GM19351 (cell line): ENCODE results near the gene CORO2A.

ENCODE experiments used
- ATAC-seq: cut with Tn5 transposase; IDR thresholded peaks from one replicate; pipeline ENCODE4 v1.9.1; 2021; ENCODE audit warnings: mild to moderate bottlenecking, moderate library complexity; ENCODE audit not compliant: unreplicated experiment

Gene CORO2A

GRCh38 chr9:98192503-98193335 is at the start of gene CORO2A:
Gene CORO2A, minus strand, starts transcription at chr9:98192637. Its CDS starts 34,977 bp downstream, at chr9:98157660.
- peak; percentile 76 for ATAC-seq

DNA sequence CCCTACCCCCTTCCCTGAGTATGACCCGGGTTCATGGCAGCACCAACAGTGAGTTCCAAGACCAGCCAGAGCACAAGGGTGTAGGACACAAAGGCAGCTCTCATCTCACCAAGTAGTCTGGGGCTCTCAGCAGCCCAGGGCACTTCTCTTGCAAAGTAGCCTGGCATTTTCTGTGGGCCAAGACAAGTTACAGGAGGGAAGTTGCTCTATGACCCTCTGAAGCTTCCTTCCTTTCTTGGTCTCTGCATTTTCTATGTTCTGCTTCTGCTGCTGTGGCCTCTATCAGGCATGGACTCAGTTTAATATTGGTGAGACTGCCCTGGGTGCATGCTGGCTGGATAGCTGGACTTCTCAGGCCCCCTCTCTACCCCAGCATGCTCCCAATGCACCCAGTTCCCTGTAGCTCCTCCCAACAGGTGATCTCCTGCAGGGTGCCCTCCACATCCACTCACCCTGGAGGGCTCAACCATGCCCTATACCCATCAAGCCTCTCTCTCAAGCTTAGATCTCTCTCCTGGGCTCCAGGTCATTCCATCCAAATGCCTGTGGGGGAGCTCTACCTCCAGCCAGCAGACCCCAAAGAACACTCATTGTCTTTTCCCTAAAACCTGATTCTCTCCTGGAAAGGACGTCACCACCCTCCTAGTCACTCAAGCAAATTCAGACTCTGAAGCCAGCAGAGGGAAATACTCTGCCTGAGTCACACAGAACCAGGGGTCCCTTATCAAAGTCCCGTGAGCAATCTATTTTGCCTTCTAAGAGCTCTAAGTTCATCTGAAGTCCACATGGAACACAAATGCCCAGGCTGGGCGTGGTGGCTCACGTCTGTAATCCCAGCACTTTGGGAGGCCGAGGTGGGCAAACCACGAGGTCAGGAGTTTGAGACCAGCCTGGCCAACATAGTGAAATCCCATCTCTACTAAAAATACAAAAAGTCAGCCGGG is 49.2 kb upstream of the CORO2A start:
- ATAC-seq, result no peak

DNA sequence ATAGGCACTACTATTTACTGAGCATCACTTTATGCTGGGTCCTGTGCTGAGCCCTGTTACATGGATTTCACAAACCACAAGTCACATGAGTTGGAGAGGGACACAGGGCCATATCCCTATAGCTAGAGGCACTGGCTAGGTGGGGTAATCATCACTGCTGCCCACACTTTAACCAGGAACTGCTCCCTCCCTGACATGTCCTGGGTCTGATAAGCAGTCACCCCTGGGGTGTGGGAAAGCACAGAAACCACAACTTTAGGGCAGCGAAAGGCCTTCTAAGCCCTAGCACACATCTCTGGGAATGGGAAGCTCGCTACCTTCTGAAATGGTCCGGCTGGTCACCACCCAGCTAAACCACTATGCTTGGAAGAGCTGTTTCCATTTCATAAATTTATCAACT is 48.0 kb upstream of the CORO2A start:
- no peak for ATAC-seq

GRCh38 chr9:98236901-98237487 is 44.6 kb upstream of the CORO2A start:
- no peak for ATAC-seq

GRCh38 chr9:98235126-98235525 is 42.7 kb upstream of the CORO2A start:
- ATAC-seq, result no peak

- no peak for ATAC-seq
Observed at GRCh38 chr9:98234245-98234825, 41.9 kb upstream of the CORO2A start.

DNA sequence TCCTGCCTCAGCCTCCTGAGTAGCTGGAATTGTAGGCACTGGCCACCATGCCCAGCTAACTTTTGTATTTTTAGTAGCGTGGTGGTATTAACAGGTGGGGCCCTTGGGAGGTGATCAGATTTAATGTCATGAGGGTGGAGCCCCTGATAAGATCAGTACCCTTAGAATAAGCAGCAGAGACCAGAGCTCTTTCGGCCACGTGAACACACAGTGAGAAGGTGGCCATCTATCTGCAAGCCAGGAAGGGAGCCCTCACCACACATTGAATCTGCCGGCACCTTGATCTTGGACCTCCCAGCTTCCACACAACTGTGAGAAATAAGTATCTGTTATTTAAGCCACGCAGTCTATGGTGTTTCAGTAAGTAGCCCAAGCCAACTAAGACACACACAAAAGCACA is 40.5 kb upstream of the CORO2A start:
- no peak for ATAC-seq

DNA sequence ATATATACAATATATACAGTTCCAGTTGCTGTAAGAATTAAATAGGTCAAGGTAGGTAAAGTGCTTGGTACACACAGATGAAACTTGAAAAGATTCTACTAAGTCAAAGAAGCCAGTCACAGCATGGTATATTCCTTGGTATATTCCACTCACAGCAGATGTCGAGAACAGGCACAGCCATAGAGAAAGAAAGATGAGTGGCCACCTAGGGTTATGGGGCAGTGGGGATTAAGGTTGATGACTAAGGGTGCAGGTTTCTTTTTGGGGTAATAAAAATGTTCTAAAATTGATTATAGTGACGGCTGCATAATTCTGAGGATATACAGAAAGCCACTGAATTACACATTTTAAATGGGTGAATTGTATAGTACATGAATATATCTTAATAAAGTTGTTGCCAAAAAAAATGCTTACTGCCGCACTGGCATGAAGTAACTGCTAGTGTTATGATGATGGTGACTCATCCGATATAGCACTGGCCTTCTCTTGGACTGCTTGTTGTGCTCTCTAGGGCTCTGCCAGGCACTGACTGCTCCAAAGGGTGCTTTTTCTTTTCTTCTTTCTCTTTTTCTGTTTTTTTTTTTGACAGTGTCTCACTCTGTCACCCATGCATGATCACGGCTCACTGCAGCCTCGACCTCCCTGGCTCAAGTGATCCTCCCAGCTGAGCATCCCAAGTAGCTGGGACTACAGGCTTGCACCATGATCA is 39.5 kb upstream of the CORO2A start:
- ATAC-seq, result no peak

- no peak for ATAC-seq
Observed at GRCh38 chr9:98230789-98231188, 38.4 kb upstream of the CORO2A start.

- no peak for ATAC-seq
Observed at GRCh38 chr9:98230304-98230703, 37.9 kb upstream of the CORO2A start.

DNA sequence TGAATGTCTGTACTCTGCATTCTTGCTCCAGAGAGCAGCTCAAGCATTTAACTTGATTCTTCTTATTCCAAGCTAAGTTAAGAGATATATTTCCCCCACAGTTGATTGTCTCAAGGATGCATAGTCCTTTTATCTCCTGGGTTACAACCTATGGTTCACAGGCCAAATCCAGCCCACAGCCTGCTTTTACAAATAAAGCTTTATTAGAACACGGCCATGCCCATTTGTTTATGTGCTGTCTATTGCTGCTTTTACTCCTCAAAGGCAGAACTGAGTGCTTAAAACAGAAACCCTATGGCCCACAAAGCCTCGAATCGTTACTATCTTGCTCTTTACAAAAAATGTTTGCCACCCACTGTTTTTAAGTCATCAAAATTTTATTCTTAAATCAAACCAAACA is 37.2 kb upstream of the CORO2A start:
- ATAC-seq, result no peak

GRCh38 chr9:98229090-98229395 is 36.6 kb upstream of the CORO2A start:
- ATAC-seq, result no peak

DNA sequence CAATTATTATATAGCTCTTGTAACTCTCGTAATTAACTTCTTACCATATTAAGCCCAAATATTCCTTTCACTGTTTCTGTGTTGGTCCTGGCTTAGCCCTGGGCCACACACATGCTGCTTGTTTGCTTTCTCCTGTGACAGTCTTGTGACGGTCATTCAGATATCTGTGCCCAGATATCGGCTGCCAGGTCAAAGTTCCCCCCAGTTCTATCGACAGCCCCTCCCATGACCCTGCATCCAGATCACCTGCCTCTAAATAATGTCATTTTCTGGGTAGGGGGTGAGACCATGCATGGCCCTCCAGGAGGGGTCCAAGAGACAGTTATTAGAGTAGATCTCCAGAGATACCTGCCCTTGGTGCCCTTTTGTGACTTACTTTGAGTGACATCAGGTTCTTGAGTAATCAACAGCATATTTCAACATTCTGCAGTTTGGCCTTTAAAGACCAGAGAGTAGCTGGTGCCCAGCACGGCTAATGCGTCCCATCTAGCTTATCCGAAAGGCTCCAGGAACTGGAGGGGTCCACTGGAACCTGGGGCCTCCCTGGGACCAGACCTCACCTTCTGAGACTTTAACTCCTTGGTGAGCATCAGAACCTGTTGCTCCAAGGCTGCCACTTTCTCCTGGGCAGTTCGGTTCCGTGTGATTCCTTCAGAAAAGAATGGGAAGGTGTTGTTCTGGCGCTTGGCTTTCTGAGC is 36.1 kb upstream of the CORO2A start:
- no peak for ATAC-seq

- no peak for ATAC-seq
Observed at GRCh38 chr9:98227883-98228282, 35.4 kb upstream of the CORO2A start.

DNA sequence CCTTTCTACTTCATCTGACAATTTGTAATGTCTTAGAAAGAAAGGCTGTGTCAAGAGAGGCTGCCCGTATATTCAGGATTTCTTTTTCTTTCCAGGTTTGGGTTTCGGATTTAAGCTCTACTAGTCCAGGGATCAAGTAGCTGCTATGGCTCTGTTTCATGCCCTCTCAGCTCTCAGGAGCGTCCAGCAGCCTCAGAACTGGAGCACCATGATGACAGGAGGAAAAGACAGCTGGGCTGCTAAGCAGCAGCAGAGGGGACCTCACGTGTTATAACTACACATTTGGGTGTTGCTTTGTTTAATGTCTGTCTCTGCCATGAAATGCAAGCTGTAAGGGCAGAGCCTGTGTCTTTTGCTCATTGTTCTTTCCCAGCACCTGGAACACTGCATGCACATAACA is 34.5 kb upstream of the CORO2A start:
- ATAC-seq, result no peak

GRCh38 chr9:98226516-98226915 is 34.1 kb upstream of the CORO2A start:
- no peak for ATAC-seq

- ATAC-seq, result no peak
Observed at GRCh38 chr9:98225015-98225442, 32.6 kb upstream of the CORO2A start.

- no peak for ATAC-seq
Observed at GRCh38 chr9:98222885-98223691, 30.7 kb upstream of the CORO2A start.

GRCh38 chr9:98220911-98221310 is 28.5 kb upstream of the CORO2A start:
- no peak for ATAC-seq
